GM12878 (cell line): ENCODE data around the gene STAT5B. TPM values are rescaled to one million over a fixed set of nuclear protein-coding genes. Genes with fewer than 3 reads are reported as not detected.

Experiments used
- ATAC-seq: fragments of 200-7000 bp; cut with Tn5 transposase; 3 replicates; pipeline ENCODE4 v1.9.1; 2020; ENCODE audit warnings: mild to moderate bottlenecking, moderate library complexity
- BruUV-seq: library from RNA; stranded (reverse); fragments of 400-500 nt; replicated peaks from 2 replicates; lab custom pipeline; 2021; lab: Mats Ljungman, UMichigan
- CTCF ChIA-PET: fragments of 300-600 bp; sonication (Branson Sonifier 250); formaldehyde crosslinking; extraction: SDS; loops from one replicate; lab custom pipeline; 2021; ENCODE audit warnings: inconsistent platforms; lab: Yijun Ruan, JAX
- POLR2A ChIA-PET: fragments of 350-600 bp; formaldehyde crosslinking; extraction: SDS; loops from one replicate; lab custom pipeline; 2021; ENCODE audit warnings: inconsistent platforms; lab: Charles Lee
- RAD21 ChIA-PET: fragments of 300-600 bp; sonication (Branson Sonifier 250); formaldehyde crosslinking; loops from one replicate; lab custom pipeline; 2023; ENCODE audit warnings: antibody characterized with exemption; ENCODE audit not compliant: unreplicated experiment; lab: Charles Lee
- SMC1A ChIA-PET: fragments of 300-600 bp; sonication (Branson Sonifier 250); formaldehyde crosslinking; loops from one replicate; lab custom pipeline; 2023; ENCODE audit not compliant: unreplicated experiment, uncharacterized antibody; lab: Charles Lee
- DNase-seq: peaks from one replicate; pipeline ENCODE4 v3.0.0-alpha.2; 2011; ENCODE audit warnings: low read depth, low spot score
- FAIRE-seq: peaks from 3 replicates; lab custom pipeline; 2011; peaks lifted over from hg19 to GRCh38; lab: Jason Lieb, UNC
- H2AFZ ChIP-seq: 2 replicates; pipeline ENCODE4 v1.6.0; 2011; ENCODE audit warnings: low read depth, low read length, control low read depth; ENCODE audit not compliant: control insufficient read depth
- H3K27ac ChIP-seq: 2 replicates; pipeline ENCODE4 v1.5.1; 2011; ENCODE audit warnings: control low read depth; ENCODE audit not compliant: control insufficient read depth, insufficient read depth
- H3K27me3 ChIP-seq, 2 experiments: replicated peaks in 1 of 2; 2 replicates each; pipeline versions ENCODE4 v1.6.0 to v1.6.1; 2011; ENCODE audit warnings: low read length in 1 of 2; ENCODE audit not compliant: control insufficient read depth in 2 of 2, insufficient read depth in 2 of 2
- H3K36me3 ChIP-seq, 2 experiments: 2 replicates each; pipeline ENCODE4 v1.5.1; 2011; ENCODE audit warnings: low read length in 1 of 2; ENCODE audit not compliant: control insufficient read depth in 2 of 2, insufficient read depth in 2 of 2
- H3K4me1 ChIP-seq: 2 replicates; pipeline ENCODE4 v1.6.1; 2011; ENCODE audit warnings: mild to moderate bottlenecking, low read length, moderate library complexity, mixed read lengths; ENCODE audit not compliant: control insufficient read depth, insufficient read depth
- H3K4me2 ChIP-seq: 2 replicates; pipeline ENCODE4 v1.6.0; 2011; ENCODE audit warnings: control low read depth; ENCODE audit not compliant: control insufficient read depth, insufficient read depth
- H3K4me3 ChIP-seq: fragments of 200-600 bp; sonication (generic); 2 replicates; pipeline ENCODE4 v1.5.1; 2016
- H3K79me2 ChIP-seq: 2 replicates; pipeline ENCODE4 v1.6.0; 2011; ENCODE audit warnings: low read length; ENCODE audit not compliant: control insufficient read depth, insufficient read depth
- H3K9ac ChIP-seq: 2 replicates; pipeline ENCODE4 v1.8.0; 2011; ENCODE audit warnings: low read length, control low read depth, mixed read lengths; ENCODE audit not compliant: control insufficient read depth, insufficient read depth
- H3K9me3 ChIP-seq: replicated peaks from 3 replicates; pipeline ENCODE4 v1.5.1; 2011; ENCODE audit warnings: mild to moderate bottlenecking, low read length; ENCODE audit not compliant: control insufficient read depth, insufficient read depth
- H4K20me1 ChIP-seq: 2 replicates; pipeline ENCODE4 v1.6.0; 2011; ENCODE audit not compliant: control insufficient read depth, insufficient read depth
- ATF7 ChIP-seq: fragments of 450-650 bp; IDR thresholded peaks from 2 replicates; pipeline ENCODE4 v1.6.1; 2016; ENCODE audit warnings: low read depth, mild to moderate bottlenecking
- BHLHE40 ChIP-seq, 2 experiments: fragments of 450-650 bp in 1 of 2; IDR thresholded peaks; 2 replicates each; pipeline ENCODE4 v1.6.1; 2011 to 2017; ENCODE audit warnings: low read depth in 2 of 2, borderline replicate concordance in 1 of 2, improper control_type of control experiment in 1 of 2, low read length in 1 of 2, mild to moderate bottlenecking in 1 of 2
- CHD1 ChIP-seq: IDR thresholded peaks from 2 replicates; pipeline ENCODE4 v1.6.1; 2012; ENCODE audit warnings: low read depth, low read length, improper control_type of control experiment
- KAT2A ChIP-seq: conservative IDR thresholded peaks from 2 replicates; pipeline ENCODE4 v1.6.1; 2011; ENCODE audit warnings: low read depth, low read length; ENCODE audit not compliant: control insufficient read depth
- KDM1A ChIP-seq: fragments of 200-600 bp; sonication (generic); IDR thresholded peaks from 2 replicates; pipeline ENCODE4 v1.6.1; 2016; ENCODE audit warnings: borderline replicate concordance
- MEF2A ChIP-seq: IDR thresholded peaks from 2 replicates; pipeline ENCODE4 v1.6.1; 2011; ENCODE audit warnings: low read depth, mild to moderate bottlenecking, low read length, moderate library complexity; ENCODE audit not compliant: insufficient read depth
- POU2F2 ChIP-seq: IDR thresholded peaks from 3 replicates; pipeline ENCODE4 v1.6.1; 2011; ENCODE audit warnings: low read depth, mild to moderate bottlenecking, low read length, borderline replicate concordance
- RAD51 ChIP-seq: fragments of 450-650 bp; IDR thresholded peaks from 2 replicates; pipeline ENCODE4 v1.6.1; 2016; ENCODE audit warnings: moderate library complexity, mild to moderate bottlenecking, inconsistent platforms
- RUNX3 ChIP-seq: IDR thresholded peaks from 2 replicates; pipeline ENCODE4 v1.6.1; 2012; ENCODE audit warnings: low read length, inconsistent platforms
- SMARCA5 ChIP-seq: fragments of 450-650 bp; IDR thresholded peaks from 2 replicates; pipeline ENCODE4 v1.6.1; 2017; ENCODE audit warnings: mild to moderate bottlenecking
- SPI1 ChIP-seq: IDR thresholded peaks from 2 replicates; pipeline ENCODE4 v1.6.1; 2011; ENCODE audit warnings: low read depth, mild to moderate bottlenecking, low read length, moderate library complexity, borderline replicate concordance; ENCODE audit not compliant: insufficient read depth
- YBX1 ChIP-seq: fragments of 450-650 bp; IDR thresholded peaks from 2 replicates; pipeline ENCODE4 v1.6.1; 2016; ENCODE audit warnings: antibody characterized with exemption
- ZNF24 ChIP-seq: fragments of 450-650 bp; IDR thresholded peaks from 2 replicates; pipeline ENCODE4 v1.6.1; 2017; ENCODE audit warnings: antibody characterized with exemption, mild to moderate bottlenecking
- WGBS: methylation state at CpG from one replicate; pipeline ENCODE4 v1.1.6; 2016; ENCODE audit warnings: low lambda C conversion rate; ENCODE audit not compliant: insufficient replicate concordance, insufficient coverage; ENCODE audit errors: missing lambda C conversion rate; 5-methylcytosine and 5-hydroxymethylcytosine counted together
- in situ Hi-C: fragments of 300-500 bp; cut with MboI; formaldehyde crosslinking; loops from 9 replicates; pipeline ENCODE4 v1.14.3; 2018; ENCODE audit warnings: mixed read lengths
- intact Hi-C: fragments of 100-400 bp; cut with micrococcal nuclease; formaldehyde crosslinking; loops from one replicate; pipeline ENCODE4 v1.14.2; 2022; ENCODE audit not compliant: unreplicated experiment
- polyA plus RNA-seq, 11 experiments: library from polyadenylated mRNA; depleted of rRNA in 4 of 11; unstranded in 6 of 11; stranded (reverse) in 5 of 11; fragments of >200 nt; fragmentation: Nextera tagmentation in 4 of 11; fragmentation: Illumina TruSeq in 1 of 11; extraction: Ambion mirVana in 4 of 11; extraction: Trizol in 1 of 11; gene quantifications; 1 replicate in 1 of 11; 2 replicates in 10 of 11; pipeline versions ENCODE4 v1.2.1 to v1.2.3, GENCODE V29; 2011 to 2016; ENCODE audit warnings: inconsistent platforms in 2 of 11, missing spikeins in 2 of 11, low read depth in 1 of 11
- total RNA-seq, 4 experiments: library from RNA; depleted of rRNA in 3 of 4; stranded (reverse); fragments of >200 nt in 3 of 4; fragmentation: Illumina TruSeq in 1 of 4; extraction: Trizol in 1 of 4; gene quantifications; 2 replicates each; pipeline versions ENCODE4 v1.2.1 to v1.2.3, GENCODE V29; 2013 to 2021
- TF ChIP-seq, protein P1 (sequence below): fragments of 450-650 bp; IDR thresholded peaks from 2 replicates; pipeline ENCODE4 v1.6.1; 2017; ENCODE audit warnings: mild to moderate bottlenecking, moderate library complexity
- TF ChIP-seq, protein P2 (sequence below): fragments of 450-650 bp; IDR thresholded peaks from 2 replicates; pipeline ENCODE4 v1.6.1; 2017; ENCODE audit warnings: mild to moderate bottlenecking, moderate library complexity

STAT5B gene
- total and polyA plus RNA-seq, 10 of the 15 experiments (the other 5 are each of a cell fraction or from before 2014, with no cell fraction given) = 11.0 to 69.6 (median 46.7) TPM

DNA sequence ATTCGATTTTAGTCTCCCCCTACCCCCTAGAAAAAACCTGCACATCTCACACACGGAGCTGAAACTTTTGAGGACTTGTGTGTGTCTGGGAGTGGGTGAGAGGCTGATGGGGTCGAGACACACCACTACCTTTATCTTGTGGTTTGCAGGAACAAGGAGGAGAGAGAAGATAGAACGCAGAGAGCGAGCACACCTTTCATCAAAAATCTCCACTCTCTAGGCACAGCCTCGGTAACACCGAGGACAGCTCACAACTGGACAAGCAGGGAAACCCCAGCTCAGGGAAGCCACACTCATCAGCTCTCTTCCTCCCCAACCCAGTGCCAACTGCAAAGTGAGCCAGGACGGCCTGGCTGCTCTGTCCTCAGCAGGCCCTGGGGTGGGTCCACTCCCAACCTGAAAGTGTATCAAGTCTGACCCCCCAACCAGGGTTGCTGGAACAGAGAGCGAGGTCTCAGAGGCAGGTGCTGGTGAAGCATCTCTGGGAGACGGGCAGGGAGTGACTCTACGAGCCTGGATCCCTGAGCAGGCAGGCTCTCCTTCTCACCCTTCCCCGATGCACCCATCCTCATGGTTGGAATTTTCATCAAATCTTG, 76.7 kb downstream of the STAT5B start (continued):
- TF ChIP-seq KAT2A (no peak), MEF2A (no peak), KDM1A (no peak), CHD1 (no peak), SMARCA5 (no peak), ZNF24 (no peak), YBX1 (no peak)

DNA sequence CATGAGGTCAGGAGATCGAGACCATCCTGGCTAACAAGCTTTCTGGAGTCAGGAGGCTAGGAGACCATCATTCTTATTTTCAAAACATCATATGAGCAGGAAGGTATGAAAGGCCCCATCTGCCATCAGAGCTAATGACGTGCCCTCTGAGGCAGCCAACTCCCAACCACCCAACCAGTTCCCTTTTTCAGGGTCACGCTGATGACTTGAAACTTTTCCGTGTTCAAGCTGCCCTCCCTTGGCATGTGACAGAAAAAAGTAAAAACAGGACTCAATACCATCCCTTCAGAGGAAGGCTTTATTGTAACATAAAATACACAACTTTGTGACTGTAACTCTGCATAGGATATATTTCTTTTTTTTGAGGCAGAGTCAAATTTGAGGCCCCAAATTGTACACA, 77.3 kb downstream of the STAT5B start:
- ChIA-PET SMC1A (interaction anchor here (0.9 to 1.2 kb wide), 4 partner anchors 17 to 50 kb away, joined by 3 to 5 read pairs (median 4); no protein-coding TSS in a partner anchor), POLR2A (interaction anchor here (0.6 kb wide), 1 partner anchor 37 kb away, joined by 6 read pairs; no protein-coding TSS in a partner anchor)
- intact Hi-C loops = no loop called here
- peak; percentile 23; the same call in 1 of the 2 replicates for TF ChIP-seq ATF7
- peak in 1 of 2 experiments; percentile 60; a peak in 1 of 4 replicates for TF ChIP-seq BHLHE40 (IDR thresholded peaks at IDR 0.05; ENCODE audit: borderline replicate concordance in 1 of 2, low read depth in 2 of 2, low read length in 1 of 2)
- TF ChIP-seq, protein P1, sequence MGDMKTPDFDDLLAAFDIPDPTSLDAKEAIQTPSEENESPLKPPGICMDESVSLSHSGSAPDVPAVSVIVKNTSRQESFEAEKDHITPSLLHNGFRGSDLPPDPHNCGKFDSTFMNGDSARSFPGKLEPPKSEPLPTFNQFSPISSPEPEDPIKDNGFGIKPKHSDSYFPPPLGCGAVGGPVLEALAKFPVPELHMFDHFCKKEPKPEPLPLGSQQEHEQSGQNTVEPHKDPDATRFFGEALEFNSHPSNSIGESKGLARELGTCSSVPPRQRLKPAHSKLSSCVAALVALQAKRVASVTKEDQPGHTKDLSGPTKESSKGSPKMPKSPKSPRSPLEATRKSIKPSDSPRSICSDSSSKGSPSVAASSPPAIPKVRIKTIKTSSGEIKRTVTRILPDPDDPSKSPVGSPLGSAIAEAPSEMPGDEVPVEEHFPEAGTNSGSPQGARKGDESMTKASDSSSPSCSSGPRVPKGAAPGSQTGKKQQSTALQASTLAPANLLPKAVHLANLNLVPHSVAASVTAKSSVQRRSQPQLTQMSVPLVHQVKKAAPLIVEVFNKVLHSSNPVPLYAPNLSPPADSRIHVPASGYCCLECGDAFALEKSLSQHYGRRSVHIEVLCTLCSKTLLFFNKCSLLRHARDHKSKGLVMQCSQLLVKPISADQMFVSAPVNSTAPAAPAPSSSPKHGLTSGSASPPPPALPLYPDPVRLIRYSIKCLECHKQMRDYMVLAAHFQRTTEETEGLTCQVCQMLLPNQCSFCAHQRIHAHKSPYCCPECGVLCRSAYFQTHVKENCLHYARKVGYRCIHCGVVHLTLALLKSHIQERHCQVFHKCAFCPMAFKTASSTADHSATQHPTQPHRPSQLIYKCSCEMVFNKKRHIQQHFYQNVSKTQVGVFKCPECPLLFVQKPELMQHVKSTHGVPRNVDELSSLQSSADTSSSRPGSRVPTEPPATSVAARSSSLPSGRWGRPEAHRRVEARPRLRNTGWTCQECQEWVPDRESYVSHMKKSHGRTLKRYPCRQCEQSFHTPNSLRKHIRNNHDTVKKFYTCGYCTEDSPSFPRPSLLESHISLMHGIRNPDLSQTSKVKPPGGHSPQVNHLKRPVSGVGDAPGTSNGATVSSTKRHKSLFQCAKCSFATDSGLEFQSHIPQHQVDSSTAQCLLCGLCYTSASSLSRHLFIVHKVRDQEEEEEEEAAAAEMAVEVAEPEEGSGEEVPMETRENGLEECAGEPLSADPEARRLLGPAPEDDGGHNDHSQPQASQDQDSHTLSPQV = no peak
- TF ChIP-seq POU2F2 = no peak
- no peak for TF ChIP-seq RUNX3
- TF ChIP-seq, protein P2, sequence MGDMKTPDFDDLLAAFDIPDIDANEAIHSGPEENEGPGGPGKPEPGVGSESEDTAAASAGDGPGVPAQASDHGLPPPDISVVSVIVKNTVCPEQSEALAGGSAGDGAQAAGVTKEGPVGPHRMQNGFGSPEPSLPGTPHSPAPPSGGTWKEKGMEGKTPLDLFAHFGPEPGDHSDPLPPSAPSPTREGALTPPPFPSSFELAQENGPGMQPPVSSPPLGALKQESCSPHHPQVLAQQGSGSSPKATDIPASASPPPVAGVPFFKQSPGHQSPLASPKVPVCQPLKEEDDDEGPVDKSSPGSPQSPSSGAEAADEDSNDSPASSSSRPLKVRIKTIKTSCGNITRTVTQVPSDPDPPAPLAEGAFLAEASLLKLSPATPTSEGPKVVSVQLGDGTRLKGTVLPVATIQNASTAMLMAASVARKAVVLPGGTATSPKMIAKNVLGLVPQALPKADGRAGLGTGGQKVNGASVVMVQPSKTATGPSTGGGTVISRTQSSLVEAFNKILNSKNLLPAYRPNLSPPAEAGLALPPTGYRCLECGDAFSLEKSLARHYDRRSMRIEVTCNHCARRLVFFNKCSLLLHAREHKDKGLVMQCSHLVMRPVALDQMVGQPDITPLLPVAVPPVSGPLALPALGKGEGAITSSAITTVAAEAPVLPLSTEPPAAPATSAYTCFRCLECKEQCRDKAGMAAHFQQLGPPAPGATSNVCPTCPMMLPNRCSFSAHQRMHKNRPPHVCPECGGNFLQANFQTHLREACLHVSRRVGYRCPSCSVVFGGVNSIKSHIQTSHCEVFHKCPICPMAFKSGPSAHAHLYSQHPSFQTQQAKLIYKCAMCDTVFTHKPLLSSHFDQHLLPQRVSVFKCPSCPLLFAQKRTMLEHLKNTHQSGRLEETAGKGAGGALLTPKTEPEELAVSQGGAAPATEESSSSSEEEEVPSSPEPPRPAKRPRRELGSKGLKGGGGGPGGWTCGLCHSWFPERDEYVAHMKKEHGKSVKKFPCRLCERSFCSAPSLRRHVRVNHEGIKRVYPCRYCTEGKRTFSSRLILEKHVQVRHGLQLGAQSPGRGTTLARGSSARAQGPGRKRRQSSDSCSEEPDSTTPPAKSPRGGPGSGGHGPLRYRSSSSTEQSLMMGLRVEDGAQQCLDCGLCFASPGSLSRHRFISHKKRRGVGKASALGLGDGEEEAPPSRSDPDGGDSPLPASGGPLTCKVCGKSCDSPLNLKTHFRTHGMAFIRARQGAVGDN = peak; percentile 72; the same call in 1 of the 2 replicates
- TF ChIP-seq RAD51 = peak; percentile 45; the same call in 1 of the 2 replicates
- peak; percentile 89 for TF ChIP-seq SPI1

More for the DNA sequence above, 77.3 kb downstream of the STAT5B start:
- Histone ChIP-seq H3K4me2 (no peak overlapping the region), H3K4me3 (no peak overlapping the region), H3K27me3 (no peaks in the 10 kb centered on the region), H2AFZ (no peak overlapping the region), H3K36me3 (peaks cover 4 to 12% of the 10 kb centered on the region in 2 experiments; a peak in 3 of 4 replicates), H4K20me1 (no peaks in the 10 kb centered on the region), H3K27ac (no peak overlapping the region), H3K4me1 (no peaks in the 10 kb centered on the region; the same call in 1 of the 2 replicates), H3K9ac (no peak overlapping the region), H3K79me2 (peaks cover 4% of the 10 kb centered on the region), H3K9me3 (no peaks in the 10 kb centered on the region)
- ATAC-seq (peak; percentile 64), FAIRE-seq (no peak), DNase-seq (no peak)
- BruUV-seq = no TSS peak
- 27% methylated on average over 4 of the region's 4 CpGs for WGBS
- CTCF ChIA-PET = interaction anchor here (1.0 to 2.5 kb wide), 3 partner anchors 13 to 48 kb away, joined by 3 to 9 read pairs (median 4); partner anchors contain the start of gene HCRT
- RAD21 ChIA-PET = interaction anchor here (0.6 to 1.0 kb wide), 3 partner anchors 9 to 208 kb away, joined by 3 read pairs; no protein-coding TSS in a partner anchor
- in situ Hi-C loops = no loop called here
